Measurements from ENCODE around the gene GRID1.

DNA sequence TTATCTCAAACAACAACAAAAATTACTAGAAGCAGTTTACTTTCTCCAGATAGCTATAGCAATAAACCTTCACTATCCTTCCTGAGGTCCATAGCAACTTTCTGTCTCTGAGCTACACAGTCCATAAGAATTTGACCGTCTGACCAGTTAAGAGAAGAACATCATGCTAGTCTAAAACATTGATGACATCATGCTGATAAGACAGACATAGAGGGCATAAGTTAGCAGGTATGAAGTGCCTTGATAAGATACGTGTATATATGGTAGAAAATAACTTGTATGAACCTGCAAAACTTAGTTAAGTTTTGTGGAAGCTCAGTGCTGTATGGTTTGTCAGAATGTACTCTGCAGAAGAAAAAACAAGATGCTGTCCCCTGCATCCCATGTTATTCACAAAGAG, 353.0 kb downstream of the GRID1 start:
- no peak for TF ChIP-seq GATA3 (IDR thresholded peaks at IDR 0.05; ENCODE audit: low read depth, low read length)
- no peak for TF ChIP-seq GATA2 (IDR thresholded peaks at IDR 0.05; ENCODE audit: low read depth, low read length)

All from SH-SY5Y (cell line).